ENCODE data around the gene PRR11.

The PRR11 gene

DNA sequence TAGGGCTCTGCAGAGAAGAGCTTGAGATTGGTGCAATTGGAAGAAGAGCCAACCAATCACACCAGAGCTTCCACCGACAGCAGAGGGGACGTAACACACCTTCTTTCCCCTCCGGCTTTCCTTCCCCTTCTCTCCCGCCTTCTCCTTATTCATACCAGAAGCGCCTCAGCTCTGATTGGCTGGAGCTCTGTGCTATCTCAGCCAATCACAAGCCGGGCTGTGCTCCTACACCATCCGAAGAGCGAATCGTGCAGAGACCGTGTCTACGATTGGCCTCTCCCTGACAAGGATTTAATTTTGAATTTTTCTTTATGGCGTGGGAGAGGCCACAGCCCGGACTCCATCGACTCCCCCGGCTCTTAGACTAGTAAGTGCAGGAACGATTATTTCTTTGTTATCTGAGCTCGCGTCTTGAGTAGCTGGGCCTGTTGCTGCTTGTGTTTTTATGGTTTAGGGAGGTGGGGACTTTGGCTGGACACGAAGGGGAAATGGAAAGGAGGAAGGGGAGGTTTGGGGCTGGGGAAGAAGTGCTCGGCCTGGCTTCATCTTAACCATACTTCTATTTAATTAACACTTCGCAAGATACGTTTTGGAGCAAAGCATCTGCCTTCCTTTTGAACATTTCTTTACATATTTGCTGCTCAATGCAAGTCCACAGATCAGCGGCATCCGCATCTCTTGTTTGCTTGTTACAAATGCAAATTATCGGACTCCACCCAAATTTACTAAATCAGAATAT, at the start of gene PRR11:
PRR11 (plus strand) TSS at position 308 of the 739 bp plus-strand sequence. CDS start 14,007 bp downstream, outside the sequence.
- peak; percentile 100 for DNase-seq (ENCODE audit: low read depth)
- H3K4me3 ChIP-seq (ENCODE audit: low read depth, low read length), result peak within 1 kb of the TSS; percentile 68
- in situ Hi-C loops (cut with HindIII; ENCODE audit: low sequenced_read_pairs), result no loop called here
- TF ChIP-seq, protein P1, sequence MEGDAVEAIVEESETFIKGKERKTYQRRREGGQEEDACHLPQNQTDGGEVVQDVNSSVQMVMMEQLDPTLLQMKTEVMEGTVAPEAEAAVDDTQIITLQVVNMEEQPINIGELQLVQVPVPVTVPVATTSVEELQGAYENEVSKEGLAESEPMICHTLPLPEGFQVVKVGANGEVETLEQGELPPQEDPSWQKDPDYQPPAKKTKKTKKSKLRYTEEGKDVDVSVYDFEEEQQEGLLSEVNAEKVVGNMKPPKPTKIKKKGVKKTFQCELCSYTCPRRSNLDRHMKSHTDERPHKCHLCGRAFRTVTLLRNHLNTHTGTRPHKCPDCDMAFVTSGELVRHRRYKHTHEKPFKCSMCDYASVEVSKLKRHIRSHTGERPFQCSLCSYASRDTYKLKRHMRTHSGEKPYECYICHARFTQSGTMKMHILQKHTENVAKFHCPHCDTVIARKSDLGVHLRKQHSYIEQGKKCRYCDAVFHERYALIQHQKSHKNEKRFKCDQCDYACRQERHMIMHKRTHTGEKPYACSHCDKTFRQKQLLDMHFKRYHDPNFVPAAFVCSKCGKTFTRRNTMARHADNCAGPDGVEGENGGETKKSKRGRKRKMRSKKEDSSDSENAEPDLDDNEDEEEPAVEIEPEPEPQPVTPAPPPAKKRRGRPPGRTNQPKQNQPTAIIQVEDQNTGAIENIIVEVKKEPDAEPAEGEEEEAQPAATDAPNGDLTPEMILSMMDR (IDR thresholded peaks at IDR 0.05; ENCODE audit: low read depth, low read length, missing control alignments), result no peak

DNA sequence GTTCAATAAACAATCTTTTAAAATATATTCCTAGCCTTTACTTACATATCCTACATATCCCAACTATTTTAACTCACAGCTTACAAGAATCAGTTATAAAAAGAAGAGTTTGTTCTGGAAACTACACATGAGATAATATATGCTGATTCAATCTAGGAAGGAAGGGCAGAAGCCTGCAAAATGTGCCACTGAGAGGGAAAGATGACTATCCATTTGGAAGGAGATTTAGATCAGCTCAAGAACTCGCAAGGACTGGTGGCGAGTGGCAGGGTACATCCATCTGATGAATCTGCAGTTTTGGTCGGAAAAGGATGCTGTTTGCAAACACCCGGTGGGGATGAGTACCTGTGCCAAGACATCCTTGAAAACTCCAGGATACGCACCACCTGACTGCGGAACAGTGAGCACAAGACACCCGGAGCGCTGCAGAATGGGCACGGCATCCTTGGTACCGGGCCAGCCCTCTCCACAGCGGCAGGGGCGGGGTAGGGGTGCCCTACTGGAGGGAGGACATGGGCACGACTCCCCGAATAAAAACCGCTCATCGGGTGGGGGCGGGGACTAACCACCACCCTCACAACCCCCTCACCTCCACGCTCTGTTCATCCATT, 49.6 kb upstream of the PRR11 start:
- no peak for DNase-seq (ENCODE audit: low read depth)
- in situ Hi-C loops (cut with HindIII; ENCODE audit: low sequenced_read_pairs), result no loop called here
- TF ChIP-seq, protein P1 (IDR thresholded peaks at IDR 0.05; ENCODE audit: low read depth, low read length, missing control alignments), result peak; percentile 2
- H3K4me3 ChIP-seq (ENCODE audit: low read depth, low read length), result peak overlapping the region; percentile 76

DNA sequence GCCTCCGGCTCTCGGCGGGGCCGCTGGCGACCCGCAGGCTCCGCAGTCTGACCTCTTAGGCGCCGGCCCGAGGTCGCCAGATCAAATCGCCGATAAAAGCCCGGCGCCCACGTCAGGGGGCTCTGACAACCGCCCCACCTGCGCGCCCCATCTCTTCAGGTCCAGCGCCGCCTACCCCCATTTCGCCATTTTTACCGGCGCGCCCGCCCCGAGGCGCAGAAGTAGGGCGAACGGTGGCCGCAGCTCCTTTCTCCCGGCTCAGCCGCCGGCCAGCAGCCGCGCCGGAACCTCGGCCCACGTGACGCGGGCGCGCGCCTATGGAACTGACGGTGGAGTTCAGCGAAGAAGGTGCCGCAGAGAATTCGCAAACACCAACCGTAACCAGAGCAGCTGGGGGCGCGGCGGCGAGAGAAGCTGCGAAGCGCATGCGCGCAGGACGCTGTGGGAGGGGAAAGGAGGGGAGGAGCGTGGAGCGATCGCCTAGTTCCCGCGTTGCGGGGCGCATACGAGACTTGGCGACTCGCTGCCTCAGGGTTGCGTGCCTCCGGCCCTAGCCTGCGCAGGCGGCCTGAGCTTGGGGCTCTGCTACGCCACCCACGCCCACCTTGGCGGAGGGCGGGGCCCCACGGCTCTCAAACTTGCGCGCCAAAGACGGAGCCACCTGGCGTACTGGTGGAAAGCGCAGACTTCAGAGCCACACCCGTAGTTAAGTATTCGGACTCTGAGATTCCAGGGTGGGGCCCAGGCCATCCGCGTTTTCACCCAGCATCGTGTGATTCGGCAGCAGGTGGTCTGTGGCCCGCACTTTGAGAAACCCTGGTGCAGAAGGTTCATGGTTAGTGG, 48.9 kb upstream of the PRR11 start, which contains the start of gene TRIM37:
TRIM37 (minus strand) TSS at position 418 of the 843 bp plus-strand sequence. CDS start 419 bp downstream, outside the sequence.
- H3K4me3 ChIP-seq (ENCODE audit: low read depth, low read length), result peak within 1 kb of the TSS; percentile 76
- peak; percentile 97 for DNase-seq (ENCODE audit: low read depth)
- TF ChIP-seq, protein P1 (IDR thresholded peaks at IDR 0.05; ENCODE audit: low read depth, low read length, missing control alignments), result no peak
- in situ Hi-C loops (cut with HindIII; ENCODE audit: low sequenced_read_pairs), result no loop called here

DNA sequence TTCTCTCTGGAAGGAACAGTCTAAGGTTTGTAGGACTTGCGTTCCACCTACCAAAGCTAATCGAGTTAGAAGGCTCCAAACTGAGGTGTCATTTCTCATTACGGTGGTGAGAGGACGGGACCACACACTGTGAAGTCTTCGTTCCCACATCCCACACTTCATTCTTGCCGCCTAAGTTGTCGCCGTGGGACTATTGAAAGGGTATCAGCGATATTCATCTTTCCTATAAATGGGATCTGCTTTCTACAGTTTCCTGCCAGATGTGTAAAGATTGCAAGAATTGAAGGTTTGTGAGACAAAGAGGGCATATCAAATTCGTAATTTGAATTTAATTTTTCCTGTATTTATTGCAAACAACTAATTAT, 48.3 kb upstream of the PRR11 start:
- H3K4me3 ChIP-seq (ENCODE audit: low read depth, low read length), result peak overlapping the region; percentile 76
- DNase-seq (ENCODE audit: low read depth), result no peak
- in situ Hi-C loops (cut with HindIII; ENCODE audit: low sequenced_read_pairs), result no loop called here
- TF ChIP-seq, protein P1 (IDR thresholded peaks at IDR 0.05; ENCODE audit: low read depth, low read length, missing control alignments), result no peak

DNA sequence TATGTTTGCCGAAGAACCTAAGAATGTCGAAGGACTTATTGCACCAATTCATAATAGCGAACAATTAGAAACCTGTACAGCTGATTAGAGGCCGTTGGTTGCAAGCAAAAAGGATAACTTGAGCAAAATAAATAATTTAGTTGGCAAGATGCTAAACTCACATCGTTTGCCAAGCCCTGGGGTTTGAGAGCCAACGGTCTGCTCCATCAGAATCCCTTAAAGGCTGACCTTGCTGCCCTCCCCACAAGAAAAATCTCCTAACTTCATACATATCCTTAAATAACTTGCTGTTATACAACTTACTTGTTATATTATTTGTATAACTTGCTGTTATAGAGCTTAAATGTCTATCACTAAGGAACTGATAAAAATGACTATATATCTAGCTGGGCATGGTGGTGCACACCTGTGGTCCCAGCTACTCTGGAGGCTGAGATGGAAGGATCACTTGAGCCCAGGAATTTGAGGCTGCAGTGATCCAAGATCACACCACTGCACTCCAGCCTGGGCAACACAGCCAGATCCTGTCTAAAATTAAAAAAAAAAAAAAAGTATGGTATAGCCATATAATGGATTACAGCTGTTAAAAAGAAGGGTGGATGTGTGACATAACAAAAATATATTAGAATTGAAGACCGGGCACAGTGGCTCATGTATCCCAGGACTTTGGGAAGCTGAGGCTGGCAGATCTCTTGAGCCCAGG, 47.0 kb upstream of the PRR11 start:
- TF ChIP-seq, protein P1 (IDR thresholded peaks at IDR 0.05; ENCODE audit: low read depth, low read length, missing control alignments), result no peak
- DNase-seq (ENCODE audit: low read depth), result no peak
- H3K4me3 ChIP-seq (ENCODE audit: low read depth, low read length), result no peak overlapping the region
- in situ Hi-C loops (cut with HindIII; ENCODE audit: low sequenced_read_pairs), result no loop called here

DNA sequence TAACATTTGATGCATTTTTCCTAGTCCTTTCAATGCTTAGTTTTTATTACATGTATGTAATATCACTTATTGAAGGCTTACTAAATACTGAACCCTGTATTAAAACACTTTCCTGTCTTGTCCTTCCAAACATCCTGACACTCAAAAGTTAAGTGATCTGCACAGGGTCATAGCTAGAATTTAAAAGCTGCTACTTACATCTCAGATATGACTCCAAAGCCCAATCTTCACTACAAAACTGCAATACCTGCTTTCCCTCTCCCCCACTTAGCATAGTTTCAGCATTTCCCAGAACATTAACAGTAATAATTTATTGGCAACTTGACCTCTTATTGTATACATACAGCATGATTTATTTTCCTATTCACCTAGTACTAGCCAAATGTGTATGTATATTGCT, 44.6 kb upstream of the PRR11 start:
- H3K4me3 ChIP-seq (ENCODE audit: low read depth, low read length), result no peak overlapping the region
- TF ChIP-seq, protein P1 (IDR thresholded peaks at IDR 0.05; ENCODE audit: low read depth, low read length, missing control alignments), result no peak
- in situ Hi-C loops (cut with HindIII; ENCODE audit: low sequenced_read_pairs), result no loop called here
- DNase-seq (ENCODE audit: low read depth), result no peak

All from astrocyte of the cerebellum (primary cell).